Mesothelial cell of epicardium (in vitro differentiated cells): Measurements from ENCODE around the gene GFOD1. TPM values are rescaled to one million over a fixed set of nuclear protein-coding genes. Genes with fewer than 3 reads are reported as not detected.

Experiments used
- DNase-seq, 2 experiments: peaks; one replicate each; pipeline ENCODE4 v3.0.0; 2021; ENCODE audit warnings: low spot score in 2 of 2; ENCODE audit not compliant: unreplicated experiment in 2 of 2
- H3K27ac Mint-ChIP-seq: 2 replicates; pipeline ENCODE4 v1.8.0; 2021; ENCODE audit warnings: mixed read lengths
- H3K27me3 Mint-ChIP-seq: 2 replicates; pipeline ENCODE4 v1.8.0; 2021; ENCODE audit warnings: low read depth, mixed read lengths
- H3K36me3 Mint-ChIP-seq: 2 replicates; pipeline ENCODE4 v1.8.0; 2021; ENCODE audit warnings: mixed read lengths
- H3K4me1 Mint-ChIP-seq: 2 replicates; pipeline ENCODE4 v1.8.0; 2021; ENCODE audit warnings: mixed read lengths
- H3K4me3 Mint-ChIP-seq: 2 replicates; pipeline ENCODE4 v1.8.0; 2021; ENCODE audit warnings: mild to moderate bottlenecking, moderate library complexity, mixed read lengths
- H3K9me3 Mint-ChIP-seq: 2 replicates; pipeline ENCODE4 v1.8.0; 2021; ENCODE audit warnings: mixed read lengths
- total RNA-seq: library from RNA; stranded (reverse); gene quantifications from 3 replicates; pipeline ENCODE4 v1.2.1, GENCODE V29; 2021
- TF ChIP-seq, protein P1 (sequence below): fragments of 200-600 bp; sonication (generic); IDR thresholded peaks from one replicate; pipeline ENCODE4 v1.5.0; 2021; ENCODE audit warnings: antibody characterized with exemption; ENCODE audit not compliant: unreplicated experiment

GFOD1 gene
- total RNA-seq, 1 donor from 2014 or later, result 4.8 TPM

GRCh38 chr6:13493147-13493546 lies 5.7 kb upstream of the GFOD1 start:
- Mint-ChIP-seq H3K4me1 (peaks cover 5% of the 10 kb centered on the region), H3K27me3 (peaks cover 11% of the 10 kb centered on the region), H3K4me3 (no peak overlapping the region), H3K9me3 (no peaks in the 10 kb centered on the region), H3K36me3 (no peaks in the 10 kb centered on the region), H3K27ac (no peak overlapping the region)
- TF ChIP-seq, protein P1, sequence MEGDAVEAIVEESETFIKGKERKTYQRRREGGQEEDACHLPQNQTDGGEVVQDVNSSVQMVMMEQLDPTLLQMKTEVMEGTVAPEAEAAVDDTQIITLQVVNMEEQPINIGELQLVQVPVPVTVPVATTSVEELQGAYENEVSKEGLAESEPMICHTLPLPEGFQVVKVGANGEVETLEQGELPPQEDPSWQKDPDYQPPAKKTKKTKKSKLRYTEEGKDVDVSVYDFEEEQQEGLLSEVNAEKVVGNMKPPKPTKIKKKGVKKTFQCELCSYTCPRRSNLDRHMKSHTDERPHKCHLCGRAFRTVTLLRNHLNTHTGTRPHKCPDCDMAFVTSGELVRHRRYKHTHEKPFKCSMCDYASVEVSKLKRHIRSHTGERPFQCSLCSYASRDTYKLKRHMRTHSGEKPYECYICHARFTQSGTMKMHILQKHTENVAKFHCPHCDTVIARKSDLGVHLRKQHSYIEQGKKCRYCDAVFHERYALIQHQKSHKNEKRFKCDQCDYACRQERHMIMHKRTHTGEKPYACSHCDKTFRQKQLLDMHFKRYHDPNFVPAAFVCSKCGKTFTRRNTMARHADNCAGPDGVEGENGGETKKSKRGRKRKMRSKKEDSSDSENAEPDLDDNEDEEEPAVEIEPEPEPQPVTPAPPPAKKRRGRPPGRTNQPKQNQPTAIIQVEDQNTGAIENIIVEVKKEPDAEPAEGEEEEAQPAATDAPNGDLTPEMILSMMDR, result no peak
- no peak for DNase-seq

- Mint-ChIP-seq H3K9me3 (no peaks in the 10 kb centered on the region), H3K36me3 (no peaks in the 10 kb centered on the region), H3K27me3 (peaks cover 11% of the 10 kb centered on the region), H3K27ac (no peak overlapping the region), H3K4me1 (peaks cover 5% of the 10 kb centered on the region), H3K4me3 (no peak overlapping the region)
- no peak for DNase-seq
- TF ChIP-seq, protein P1, result no peak
Measured at GRCh38 chr6:13492357-13492756, 5.0 kb upstream of the GFOD1 start.

DNA sequence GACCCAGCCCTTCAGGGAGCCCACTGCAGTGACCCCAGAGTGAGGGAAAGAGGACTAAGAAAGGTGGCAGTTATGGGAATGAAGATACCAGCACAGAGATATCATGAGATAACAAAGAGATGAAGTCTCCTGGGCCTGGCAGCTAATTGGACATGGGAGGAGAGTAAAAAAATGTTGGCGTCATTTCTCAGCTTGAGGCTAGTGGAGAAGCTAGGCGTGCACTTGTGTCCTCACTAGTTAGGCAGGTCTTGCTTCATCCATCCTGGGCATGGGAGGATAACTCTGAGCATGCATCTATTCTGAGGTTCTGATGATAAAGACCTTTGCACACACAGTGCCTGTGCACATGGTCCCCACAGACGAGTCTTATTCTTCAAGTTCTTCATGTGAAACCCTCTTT lies 4.1 kb upstream of the GFOD1 start:
- peaks cover 7% of the 10 kb centered on the region for H3K4me1 Mint-ChIP-seq
- peaks cover 14% of the 10 kb centered on the region for H3K27me3 Mint-ChIP-seq
- H3K36me3 Mint-ChIP-seq, result no peaks in the 10 kb centered on the region
- no peaks in the 10 kb centered on the region for H3K9me3 Mint-ChIP-seq
- DNase-seq, result peak in 1 of 2 experiments; percentile 3
- H3K4me3 Mint-ChIP-seq, result no peak overlapping the region
- no peak overlapping the region for H3K27ac Mint-ChIP-seq
- TF ChIP-seq, protein P1, result no peak

GRCh38 chr6:13490402-13490801 lies 3.0 kb upstream of the GFOD1 start:
- Mint-ChIP-seq H3K36me3 (no peaks in the 10 kb centered on the region), H3K9me3 (no peaks in the 10 kb centered on the region), H3K27ac (no peak overlapping the region), H3K4me1 (peaks cover 14% of the 10 kb centered on the region), H3K4me3 (no peak overlapping the region), H3K27me3 (peaks cover 24% of the 10 kb centered on the region)
- TF ChIP-seq, protein P1, result no peak
- DNase-seq, result no peak

DNA sequence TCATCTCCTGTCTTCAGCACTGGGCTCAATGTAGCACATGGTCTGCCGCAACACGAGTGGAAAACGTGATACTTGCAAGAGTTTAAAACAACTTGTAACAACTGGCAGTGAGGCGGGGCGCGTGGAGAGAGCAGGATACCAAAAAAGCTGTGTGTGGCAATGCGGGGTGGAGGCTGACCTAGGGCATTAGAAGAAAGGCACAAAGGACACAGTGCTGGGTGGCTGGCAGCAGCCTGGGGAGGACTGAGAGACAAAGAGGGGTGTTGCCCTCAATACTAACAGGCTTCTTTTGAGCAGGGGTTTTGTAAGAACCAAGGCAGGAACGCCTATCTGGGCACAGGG lies 1.5 kb upstream of the GFOD1 start:
- DNase-seq, result no peak
- H3K36me3 Mint-ChIP-seq, result no peaks in the 10 kb centered on the region
- H3K4me1 Mint-ChIP-seq, result peaks cover 17% of the 10 kb centered on the region
- TF ChIP-seq, protein P1, result no peak
- H3K4me3 Mint-ChIP-seq, result peak overlapping the region; percentile 73
- peaks cover 40% of the 10 kb centered on the region for H3K27me3 Mint-ChIP-seq
- H3K27ac Mint-ChIP-seq, result no peak overlapping the region
- no peaks in the 10 kb centered on the region for H3K9me3 Mint-ChIP-seq
